Stimulated activated CD8-positive, alpha-beta memory T cell treated with anti-CD3 and anti-CD28 coated beads, Interleukin-12 subunit alpha, Interleukin-12 subunit beta, amount 100 ng/mL, for 24 hours (primary cell): ENCODE measurements around the gene PAX9.

Experiments
- DNase-seq: peaks from one replicate; pipeline ENCODE4 v3.0.0-alpha.2; 2020; ENCODE audit errors: extremely low read depth

The PAX9 gene

DNA sequence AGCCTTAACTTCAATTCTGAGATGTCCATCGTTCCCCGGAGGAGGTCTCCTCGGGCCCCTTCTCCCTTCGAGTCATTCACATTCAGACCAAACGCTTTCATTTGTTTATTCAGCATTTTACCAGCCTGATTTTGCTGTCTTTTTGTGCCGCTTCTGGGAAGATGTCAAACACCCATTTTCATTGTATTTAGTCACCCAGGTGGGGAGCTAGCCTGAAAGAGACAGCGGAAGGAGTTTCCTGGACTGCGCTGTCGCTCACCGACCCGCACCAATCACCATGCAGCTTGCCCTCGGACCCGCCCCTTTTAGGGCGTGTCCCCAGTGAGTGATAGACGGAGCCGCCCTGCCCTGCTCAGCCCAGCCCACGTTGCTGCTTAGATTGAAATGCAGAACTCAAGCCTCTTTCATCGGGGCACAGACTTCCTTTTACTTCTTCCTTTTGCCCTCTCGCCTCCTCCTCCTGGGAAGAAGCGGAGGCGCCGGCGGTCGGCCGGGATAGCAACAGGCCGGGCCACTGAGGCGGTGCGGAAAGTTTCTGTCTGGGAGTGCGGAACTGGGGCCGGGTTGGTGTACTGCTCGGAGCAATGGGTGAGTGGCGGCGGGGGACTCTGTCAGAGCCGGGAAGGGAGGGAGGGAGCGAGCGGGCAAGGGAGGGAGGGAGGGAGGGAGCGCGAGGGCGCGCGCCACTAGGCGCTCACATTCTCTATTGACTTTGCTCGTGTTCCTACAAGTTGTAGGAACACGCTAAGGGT is at the start of gene PAX9:
Gene PAX9, plus strand, starts transcription at position 355 of the 752 bp plus-strand sequence. Its CDS starts 230 bp downstream, at position 585.
- no peak for DNase-seq

- no peak for DNase-seq
Observed at GRCh38 chr14:36617824-36618223, 43.8 kb upstream of the PAX9 start.

DNA sequence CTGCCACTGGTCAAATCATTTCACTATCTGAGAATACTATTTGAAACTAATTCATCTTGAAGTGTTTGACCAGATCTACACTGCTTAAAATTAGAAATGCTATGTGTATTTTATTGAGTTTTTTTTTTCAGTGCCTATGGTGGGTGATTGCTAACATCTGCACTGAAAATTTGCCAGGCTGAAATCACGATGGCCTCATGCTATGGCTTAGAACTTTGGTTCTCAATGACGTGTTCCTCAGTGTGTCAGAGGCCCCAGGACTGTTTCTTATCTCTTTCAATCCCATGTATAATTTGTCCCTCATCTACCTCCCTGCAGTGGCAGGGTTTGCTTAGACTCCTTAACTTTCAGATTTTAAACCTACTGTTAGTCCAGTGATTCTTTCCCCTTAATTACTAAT is 43.0 kb upstream of the PAX9 start:
- no peak for DNase-seq

- DNase-seq = no peak
Observed at GRCh38 chr14:36619131-36619530, 42.5 kb upstream of the PAX9 start.

- no peak for DNase-seq
Observed at GRCh38 chr14:36619853-36620252, 41.8 kb upstream of the PAX9 start.

GRCh38 chr14:36625014-36625413 is 36.6 kb upstream of the PAX9 start:
- no peak for DNase-seq

DNA sequence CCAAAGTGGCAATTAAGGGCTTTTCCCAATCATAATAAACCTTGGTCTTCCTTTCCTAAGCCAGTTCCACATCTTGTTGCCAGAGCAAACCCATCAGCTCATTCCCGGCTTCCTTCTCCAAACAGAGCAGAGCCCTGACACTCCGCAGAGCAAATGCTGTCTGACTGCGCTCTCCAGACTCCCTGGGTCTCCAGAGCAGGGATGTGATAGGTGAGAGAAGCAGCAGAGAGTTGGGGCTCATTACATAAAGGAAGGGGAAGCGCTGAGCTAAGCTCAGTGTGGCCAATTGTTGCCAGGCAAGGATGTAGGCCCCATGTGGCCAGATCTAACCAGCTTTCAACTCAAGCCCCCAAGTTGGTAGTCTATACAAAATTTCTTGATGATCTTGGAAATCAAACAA is 36.2 kb upstream of the PAX9 start:
- DNase-seq = no peak

- DNase-seq = no peak
Observed at GRCh38 chr14:36626151-36626550, 35.5 kb upstream of the PAX9 start.

- DNase-seq = no peak
Observed at GRCh38 chr14:36627981-36628380, 33.7 kb upstream of the PAX9 start.

GRCh38 chr14:36633580-36633979 is 28.1 kb upstream of the PAX9 start:
- no peak for DNase-seq

- DNase-seq = no peak
Observed at GRCh38 chr14:36646664-36647416, 14.8 kb upstream of the PAX9 start.

DNA sequence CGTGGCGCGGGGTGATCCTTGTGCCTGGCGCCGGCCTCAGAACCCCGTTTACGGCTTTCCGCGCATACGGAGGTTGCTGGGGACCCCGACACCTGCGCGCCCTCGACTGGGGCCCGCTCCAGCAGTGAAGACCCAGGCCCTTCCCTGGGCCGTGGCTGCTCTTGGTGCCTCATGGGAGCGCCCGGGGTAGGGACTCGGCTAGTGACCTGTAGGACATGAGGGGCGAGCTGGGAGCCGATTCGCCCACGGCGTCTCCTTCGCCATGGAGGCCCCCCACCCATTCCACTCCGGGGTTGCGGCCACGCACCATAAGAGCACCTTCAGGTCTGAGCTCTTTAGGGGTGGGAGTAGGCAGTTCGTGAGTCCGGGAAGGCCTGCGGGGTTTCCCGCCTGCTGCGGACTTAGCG is 14.2 kb upstream of the PAX9 start:
- DNase-seq = no peak

GRCh38 chr14:36647824-36648753 is 13.6 kb upstream of the PAX9 start:
- no peak for DNase-seq

- DNase-seq = no peak
Observed at GRCh38 chr14:36649872-36650650, 11.6 kb upstream of the PAX9 start.

DNA sequence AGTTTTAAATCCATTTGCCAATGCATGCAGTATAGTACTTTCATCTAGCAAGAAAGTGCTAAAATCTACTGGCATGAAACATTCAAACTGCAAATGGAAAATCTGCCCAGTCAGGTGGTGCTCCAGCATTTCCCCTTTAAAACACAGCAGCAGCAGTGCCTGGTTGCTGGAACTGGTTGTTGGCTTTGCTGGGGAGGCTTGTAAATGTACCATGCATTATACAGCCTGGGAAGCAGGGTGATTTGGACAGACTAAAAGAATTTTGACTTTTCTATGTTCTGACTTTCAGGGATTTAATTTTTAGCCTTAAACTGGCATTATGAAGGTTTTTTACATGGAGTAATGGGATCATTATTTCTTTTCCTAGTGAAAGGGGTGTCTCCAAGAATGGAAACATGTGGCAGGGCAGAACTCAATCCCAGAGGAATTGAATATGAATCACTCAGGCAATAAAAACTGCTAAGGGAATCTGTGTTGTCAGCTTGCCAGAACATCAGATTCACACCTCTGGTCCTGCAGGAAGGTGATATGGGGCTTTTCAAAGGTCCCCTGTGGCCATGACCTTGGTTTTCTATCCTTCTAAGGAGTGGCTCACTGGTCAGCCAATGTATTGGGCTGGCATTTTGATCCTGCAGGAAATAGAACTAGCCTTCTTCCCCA is 9.0 kb upstream of the PAX9 start:
- no peak for DNase-seq

DNA sequence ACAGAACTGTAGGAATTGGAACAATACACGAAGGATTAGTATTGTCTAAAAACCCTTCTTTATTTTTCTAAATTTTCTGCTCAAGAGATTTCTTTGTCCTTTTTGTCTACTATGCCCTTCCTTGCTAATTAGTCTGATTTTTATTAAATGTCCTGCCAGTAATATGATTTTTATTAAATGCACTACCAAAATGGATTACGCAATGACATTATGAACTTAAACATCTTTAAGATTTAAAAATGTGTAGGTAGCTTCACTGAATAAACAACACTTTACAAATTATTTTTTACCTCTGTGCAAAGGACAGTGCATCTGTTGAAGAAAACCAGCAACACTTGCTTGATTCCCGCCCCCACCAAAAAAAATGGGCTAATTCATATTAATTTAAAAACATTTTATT is 8.2 kb upstream of the PAX9 start:
- DNase-seq = no peak

DNA sequence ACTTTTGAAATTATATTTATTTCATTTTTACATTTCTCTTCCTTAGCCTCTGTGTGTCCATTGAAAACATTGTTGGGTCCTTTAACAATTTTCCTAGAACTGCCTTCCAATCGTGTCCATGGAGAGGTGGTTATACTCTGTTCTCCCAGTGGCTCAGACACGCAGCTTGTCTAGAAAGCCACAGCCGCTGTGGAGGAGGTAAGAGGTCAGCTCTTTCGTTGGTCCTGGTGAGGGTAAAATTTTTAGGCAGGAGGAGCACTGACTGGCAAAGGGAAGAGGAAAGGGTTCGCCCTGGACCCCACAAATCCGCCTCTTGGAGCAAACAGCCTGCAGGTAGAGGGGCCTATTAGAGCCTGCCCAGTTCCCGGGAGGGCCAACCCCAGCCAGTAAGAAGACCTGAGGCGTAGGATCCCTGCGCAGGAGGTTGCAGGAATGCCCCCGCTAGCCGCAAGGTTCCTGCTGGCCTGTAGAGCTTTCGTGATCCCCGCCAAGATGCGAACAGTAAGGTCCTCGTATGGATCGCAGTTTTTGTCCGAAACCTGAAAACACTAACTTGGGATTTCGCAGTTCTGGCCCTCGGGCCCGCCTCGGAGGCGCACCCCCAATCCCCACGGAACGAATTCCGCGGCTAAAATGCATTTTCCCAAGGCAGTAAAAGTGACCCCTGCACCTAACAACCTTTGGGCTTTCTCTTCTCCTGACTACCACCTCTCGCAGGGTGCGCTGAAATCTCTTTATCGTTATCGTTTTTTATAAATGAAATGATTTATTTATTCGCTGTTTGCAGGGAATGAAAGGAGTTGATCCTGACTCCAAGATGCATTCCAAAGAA is 7.5 kb upstream of the PAX9 start:
- DNase-seq = no peak

GRCh38 chr14:36654794-36655381 is 6.8 kb upstream of the PAX9 start:
- DNase-seq = no peak

GRCh38 chr14:36655571-36655962 is 6.1 kb upstream of the PAX9 start:
- DNase-seq = no peak
